Gastrocnemius medialis (tissue), 4 donors: ENCODE data around the gene SLC2A14.

Experiments
- CTCF ChIP-seq, 5 experiments: fragments of 450-650 bp in 3 of 5; fragments of 200-600 bp in 2 of 5; sonication (generic) in 2 of 5; IDR thresholded peaks in 4 of 5; conservative IDR thresholded peaks in 1 of 5; 1 replicate in 4 of 5; 2 replicates in 1 of 5; pipeline ENCODE4 v1.5.1; 2016 to 2019; ENCODE audit warnings: antibody characterized with exemption in 5 of 5, mild to moderate bottlenecking in 3 of 5, moderate library complexity in 3 of 5
- POLR2A ChIP-seq, 2 donors: fragments of 450-650 bp; IDR thresholded peaks; one replicate each; pipeline ENCODE4 v1.6.1; 2017; ENCODE audit warnings: antibody characterized with exemption in 2 of 2, mild to moderate bottlenecking in 2 of 2, moderate library complexity in 2 of 2

GRCh38 chr12:7877420-7877819 lies 4.7 kb upstream of the SLC2A14 start:
- no peak for TF ChIP-seq POLR2A (IDR thresholded peaks at IDR 0.05)
- TF ChIP-seq CTCF (IDR thresholded peaks at IDR 0.05 in 4 of 5, conservative IDR thresholded peaks at IDR 0.05 in 1 of 5) = no peak
